A549 (cell line): ENCODE measurements around the gene RNF14. TPM values are rescaled to one million over a fixed set of nuclear protein-coding genes. Genes with fewer than 3 reads are reported as not detected.

ENCODE experiments used
- ATAC-seq, 2 experiments: fragments of 200-7000 bp in 1 of 2; fragments of >200 bp in 1 of 2; cut with Nextera tagmentation in 1 of 2; cut with Tn5 transposase in 1 of 2; 3 replicates each; pipeline versions ENCODE4 v1.8.0 to v1.9.1; 2018 to 2020; ENCODE audit warnings: mild to moderate bottlenecking in 1 of 2, moderate library complexity in 1 of 2
- CTCF ChIA-PET: fragments of 300-600 bp; sonication (Branson Sonifier 250); formaldehyde crosslinking; extraction: SDS; loops from one replicate; lab custom pipeline; 2021; ENCODE audit warnings: antibody characterized with exemption, inconsistent platforms; lab: Yijun Ruan, JAX
- POLR2A ChIA-PET: fragments of 350-600 bp; formaldehyde crosslinking; extraction: SDS; loops from one replicate; lab custom pipeline; 2021; ENCODE audit warnings: antibody characterized with exemption, inconsistent platforms; lab: Yijun Ruan, JAX
- DNase-seq, 2 experiments: peaks; one replicate each; pipeline versions ENCODE4 v3.0.0 to v3.0.0-alpha.2; 2011 to 2016; ENCODE audit warnings: low read depth in 1 of 2, low spot score in 1 of 2
- FAIRE-seq: peaks from 2 replicates; lab custom pipeline; 2011; peaks lifted over from hg19 to GRCh38; lab: Jason Lieb, UNC
- H3K27ac ChIP-seq, 2 experiments: fragments of >200 bp; sonication (Bioruptor Twin); formaldehyde crosslinking; 3 replicates each; pipeline ENCODE4 v1.5.1; 2016 to 2017
- H3K4me1 ChIP-seq: fragments of >200 bp; sonication (Bioruptor Twin); formaldehyde crosslinking; 3 replicates; pipeline ENCODE4 v1.6.1; 2016
- H3K4me2 ChIP-seq: fragments of >200 bp; sonication (Bioruptor Twin); formaldehyde crosslinking; 3 replicates; pipeline ENCODE4 v1.6.1; 2016
- H3K4me3 ChIP-seq: fragments of >200 bp; sonication (Bioruptor Twin); formaldehyde crosslinking; 3 replicates; pipeline ENCODE4 v1.5.1; 2016
- H3K9me3 ChIP-seq: fragments of >200 bp; sonication (Bioruptor Twin); formaldehyde crosslinking; 3 replicates; pipeline ENCODE4 v1.6.1; 2016
- CBX2 ChIP-seq: fragments of 200-600 bp; sonication (generic); IDR thresholded peaks from 2 replicates; pipeline ENCODE4 v1.6.1; 2016; ENCODE audit warnings: low read depth, mild to moderate bottlenecking, borderline replicate concordance
- CBX8 ChIP-seq: fragments of 200-600 bp; sonication (generic); IDR thresholded peaks from 2 replicates; pipeline ENCODE4 v1.6.1; 2016
- EHF ChIP-seq: fragments of 250-450 bp; sonication (Bioruptor Pico); IDR thresholded peaks from 2 replicates; pipeline ENCODE4 v1.5.0; 2020; ENCODE audit warnings: mild to moderate bottlenecking
- FOSL2 ChIP-seq, 2 experiments: fragments of 450-650 bp in 1 of 2; fragments of >200 bp in 1 of 2; sonication (Bioruptor Twin) in 1 of 2; formaldehyde crosslinking; IDR thresholded peaks; 2 replicates each; pipeline versions ENCODE4 v1.5.0 to v1.6.1; 2016 to 2020; ENCODE audit warnings: mild to moderate bottlenecking in 1 of 2, moderate library complexity in 1 of 2
- FOXS1 ChIP-seq: fragments of 250-450 bp; sonication (Bioruptor Pico); IDR thresholded peaks from 2 replicates; pipeline ENCODE4 v1.5.0; 2020; ENCODE audit warnings: mild to moderate bottlenecking, moderate library complexity
- HOXA7 ChIP-seq: fragments of 250-450 bp; sonication (Bioruptor Pico); IDR thresholded peaks from 2 replicates; pipeline ENCODE4 v1.5.0; 2020; ENCODE audit warnings: mild to moderate bottlenecking, moderate library complexity
- HOXB13 ChIP-seq: fragments of 250-450 bp; sonication (Bioruptor Pico); IDR thresholded peaks from 2 replicates; pipeline ENCODE4 v1.5.0; 2020; ENCODE audit warnings: low read depth, mild to moderate bottlenecking, moderate library complexity
- JUNB ChIP-seq: fragments of >200 bp; sonication (Bioruptor Twin); formaldehyde crosslinking; IDR thresholded peaks from 2 replicates; pipeline ENCODE4 v1.6.1; 2016
- KDM5A ChIP-seq: fragments of 200-600 bp; sonication (generic); IDR thresholded peaks from 2 replicates; pipeline ENCODE4 v1.6.1; 2016; ENCODE audit warnings: antibody characterized with exemption, mild to moderate bottlenecking
- NFE2L2 ChIP-seq: fragments of 150-350 bp; conservative IDR thresholded peaks from 2 replicates; pipeline ENCODE4 v1.6.1; 2014; ENCODE audit warnings: low read length
- PBX3 ChIP-seq: IDR thresholded peaks from 2 replicates; pipeline ENCODE4 v1.6.1; 2012
- POLR2AphosphoS2 ChIP-seq: conservative IDR thresholded peaks from 2 replicates; pipeline ENCODE4 v1.6.1; 2012; ENCODE audit warnings: low read length, improper control_type of control experiment, inconsistent platforms
- RAD21 ChIP-seq, 2 experiments: fragments of >200 bp in 1 of 2; sonication (Bioruptor Twin) in 1 of 2; formaldehyde crosslinking in 1 of 2; IDR thresholded peaks in 1 of 2; conservative IDR thresholded peaks in 1 of 2; 2 replicates in 1 of 2; 3 replicates in 1 of 2; pipeline ENCODE4 v1.6.1; 2012 to 2018; ENCODE audit warnings: inconsistent platforms in 1 of 2
- REST ChIP-seq: fragments of 200-600 bp; sonication (generic); IDR thresholded peaks from 2 replicates; pipeline ENCODE4 v1.6.1; 2016; ENCODE audit warnings: antibody characterized with exemption, mild to moderate bottlenecking, moderate library complexity
- SREBF2 ChIP-seq: fragments of 450-650 bp; IDR thresholded peaks from 2 replicates; pipeline ENCODE4 v1.6.1; 2014; ENCODE audit warnings: mild to moderate bottlenecking, moderate library complexity
- TFCP2L1 ChIP-seq: fragments of 250-450 bp; sonication (Bioruptor Pico); IDR thresholded peaks from 2 replicates; pipeline ENCODE4 v1.5.0; 2021; ENCODE audit warnings: mild to moderate bottlenecking
- ZFP36 ChIP-seq: fragments of 450-650 bp; IDR thresholded peaks from 2 replicates; pipeline ENCODE4 v1.6.1; 2014; ENCODE audit warnings: borderline replicate concordance; ENCODE audit not compliant: partially characterized antibody
- ZNF302 ChIP-seq: fragments of 250-450 bp; sonication (Bioruptor Pico); IDR thresholded peaks from 2 replicates; pipeline ENCODE4 v1.9.0; 2021; ENCODE audit warnings: inconsistent platforms, mild to moderate bottlenecking, moderate library complexity
- WGBS: methylation state at CpG from one replicate; pipeline ENCODE4 v1.1.6; 2017; ENCODE audit errors: missing lambda C conversion rate; 5-methylcytosine and 5-hydroxymethylcytosine counted together
- polyA plus RNA-seq, 4 experiments: library from polyadenylated mRNA; depleted of rRNA in 3 of 4; stranded (reverse); fragments of >200 nt; fragmentation: RNase III in 1 of 4; extraction: RNeasy Plus Mini Kit Qiagen cat#74134 plus additional on column Dnase treatment in 1 of 4; gene quantifications; 2 replicates in 3 of 4; 3 replicates in 1 of 4; pipeline ENCODE4 v1.2.3, GENCODE V29; 2011 to 2017

Gene RNF14
- polyA plus RNA-seq, 2 of the 4 experiments (the other 2 are of a cell fraction), result 43.2 to 47.4 TPM

- TF ChIP-seq REST, result no peak
- no peak for TF ChIP-seq CBX8
- TF ChIP-seq CBX2, result no peak
- TF ChIP-seq ZNF302 (CRISPR knock-in tag), result no peak
- no peak for TF ChIP-seq RAD21 (conservative IDR thresholded peaks at IDR 0.05 in 1 of 2, IDR thresholded peaks at IDR 0.05 in 1 of 2)
Measured at GRCh38 chr5:141935538-141935937, 33.4 kb upstream of the RNF14 start (continued).

GRCh38 chr5:141940695-141941271 lies 28.1 kb upstream of the RNF14 start:
- ATAC-seq, result peak; percentile 75 to 79
- Histone ChIP-seq H3K4me2 (no peak overlapping the region), H3K4me1 (peaks cover 9% of the 10 kb centered on the region; the same call in 2 of the 3 replicates), H3K9me3 (no peaks in the 10 kb centered on the region), H3K4me3 (no peak overlapping the region), H3K27ac (peak overlapping the region in 1 of 2 experiments; percentile 29; a peak in 1 of 6 replicates)
- POLR2A ChIA-PET, result interaction anchor here (0.9 to 4.8 kb wide), 2 partner anchors 17 to 28 kb away, joined by 4 to 28 read pairs; partner anchors contain the start of genes DELE1 and RNF14
- 48% methylated on average over 6 of the region's 6 CpGs for WGBS
- DNase-seq, result peak in 1 of 2 experiments; percentile 23
- TF ChIP-seq POLR2AphosphoS2, result 0 out of 2 replicates have a peak, but pooled peaks have one; percentile 5
- TF ChIP-seq REST, result no peak
- no peak for FAIRE-seq
- CTCF ChIA-PET, result interaction anchor here (0.6 to 11.8 kb wide), 8 partner anchors 9 to 249 kb away, joined by 3 to 158 read pairs (median 4); partner anchors contain the start of gene PCDH12

GRCh38 chr5:141941307-141941706 lies 27.6 kb upstream of the RNF14 start:
- CTCF ChIA-PET, result interaction anchor here (0.7 to 11.8 kb wide), 7 partner anchors 9 to 251 kb away, joined by 3 to 158 read pairs (median 5); partner anchors contain the start of genes PCDH12 and RNF14
- WGBS, result 68% methylated on average over 6 of the region's 6 CpGs
- Histone ChIP-seq H3K4me2 (no peak overlapping the region), H3K27ac (peak overlapping the region in 1 of 2 experiments; percentile 29; a peak in 1 of 6 replicates), H3K9me3 (no peaks in the 10 kb centered on the region), H3K4me3 (no peak overlapping the region), H3K4me1 (peaks cover 9% of the 10 kb centered on the region; the same call in 2 of the 3 replicates)
- peak in 1 of 2 experiments; percentile 25 for DNase-seq
- FAIRE-seq, result no peak
- POLR2A ChIA-PET, result interaction anchor here (0.9 to 4.8 kb wide), 2 partner anchors 18 to 28 kb away, joined by 4 to 28 read pairs; partner anchors contain the start of genes DELE1 and RNF14
- peak; percentile 7 to 34; a peak in 3 of 6 replicates for ATAC-seq
- TF ChIP-seq FOSL2 (IDR thresholded peaks at IDR 0.05) (no peak), FOSL2 (CRISPR knock-in tag; IDR thresholded peaks at IDR 0.05) (peak; percentile 58), SREBF2 (no peak)

- Histone ChIP-seq H3K27ac (no peak overlapping the region), H3K9me3 (no peaks in the 10 kb centered on the region), H3K4me2 (no peak overlapping the region), H3K4me3 (no peak overlapping the region), H3K4me1 (peaks cover 9% of the 10 kb centered on the region; the same call in 2 of the 3 replicates)
- 87% methylated on average over 6 of the region's 6 CpGs for WGBS
- no peak for TF ChIP-seq HOXB13
- TF ChIP-seq ZNF302 (CRISPR knock-in tag), result no peak
- no peak for TF ChIP-seq EHF (CRISPR knock-in tag)
- no peak for TF ChIP-seq NFE2L2
- no peak for TF ChIP-seq JUNB
- no peak for TF ChIP-seq CBX2
- TF ChIP-seq ZFP36, result no peak
- TF ChIP-seq HOXA7 (CRISPR knock-in tag), result no peak
- TF ChIP-seq TFCP2L1 (CRISPR knock-in tag), result no peak
- TF ChIP-seq PBX3, result no peak
- TF ChIP-seq FOSL2 (IDR thresholded peaks at IDR 0.05), result no peak
- TF ChIP-seq FOSL2 (CRISPR knock-in tag; IDR thresholded peaks at IDR 0.05), result no peak
- no peak for TF ChIP-seq FOXS1 (CRISPR knock-in tag)
- no peak for TF ChIP-seq KDM5A
- FAIRE-seq (no peak), DNase-seq (no peak), ATAC-seq (no peak)
- CTCF ChIA-PET, result interaction anchor here (0.7 to 11.8 kb wide), 9 partner anchors 8 to 252 kb away, joined by 3 to 158 read pairs (median 5); partner anchors contain the start of genes PCDH12 and RNF14
- POLR2A ChIA-PET, result interaction anchor here (0.9 to 4.8 kb wide), 2 partner anchors 18 to 27 kb away, joined by 4 to 28 read pairs; partner anchors contain the start of genes DELE1 and RNF14
Measured at GRCh38 chr5:141941779-141942178, 27.1 kb upstream of the RNF14 start.
